SH-SY5Y (cell line): ENCODE data around the gene FGF4.

Source experiments
- GATA2 ChIP-seq: IDR thresholded peaks from 2 replicates; pipeline ENCODE4 v1.6.1; 2011; ENCODE audit warnings: mild to moderate bottlenecking, low read depth, low read length
- GATA3 ChIP-seq: IDR thresholded peaks from 2 replicates; pipeline ENCODE4 v1.6.1; 2011; ENCODE audit warnings: low read depth, mild to moderate bottlenecking, low read length, moderate library complexity

DNA sequence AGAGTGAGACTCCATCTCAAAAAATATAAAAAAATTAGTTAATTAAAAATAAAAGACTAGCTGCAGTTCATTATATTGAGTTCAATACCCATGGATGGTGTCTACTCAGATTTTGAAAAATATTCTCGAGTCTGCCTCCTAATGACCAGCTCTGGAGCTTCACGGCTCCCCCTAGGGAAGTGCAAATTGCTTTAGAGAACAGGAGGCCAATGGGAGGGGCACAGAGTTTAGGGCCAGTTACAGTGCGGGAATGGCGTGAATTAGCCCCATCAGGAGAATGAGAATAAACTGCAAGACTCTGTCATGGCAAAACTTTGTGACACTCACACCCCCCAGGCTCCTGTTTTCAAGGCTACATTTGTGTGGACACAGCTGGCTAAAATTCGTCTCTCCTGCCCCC is 4.6 kb downstream of the FGF4 start:
- TF ChIP-seq GATA2 (no peak), GATA3 (no peak)
